ENCODE measurements around the gene ADIPOR2.
"Not testable (repeated sequence)": the region's sequence is repeated elsewhere in the genome, so short reads cannot be mapped to it uniquely, and the experiment has no call there.

Gene ADIPOR2

GRCh38 chr12:1705774-1706631, 15.1 kb downstream of the ADIPOR2 start:
- no peak for DNase-seq (ENCODE audit: low spot score)

- no peak for DNase-seq (ENCODE audit: low spot score)
Observed at GRCh38 chr12:1706632-1706980, 15.7 kb downstream of the ADIPOR2 start.

- no peak for DNase-seq (ENCODE audit: low spot score)
Observed at GRCh38 chr12:1707051-1707450, 16.2 kb downstream of the ADIPOR2 start.

- not testable (repeated sequence) for DNase-seq (ENCODE audit: low spot score)
Observed at GRCh38 chr12:1709968-1710367, 19.1 kb downstream of the ADIPOR2 start.

- not testable (repeated sequence) for DNase-seq (ENCODE audit: low spot score)
Observed at GRCh38 chr12:1710870-1711269, 20.0 kb downstream of the ADIPOR2 start.

- DNase-seq (ENCODE audit: low spot score), result not testable (repeated sequence)
Observed at GRCh38 chr12:1711536-1712211, 20.8 kb downstream of the ADIPOR2 start.

GRCh38 chr12:1712305-1712704, 21.4 kb downstream of the ADIPOR2 start:
- DNase-seq (ENCODE audit: low spot score), result not testable (repeated sequence)

- not testable (repeated sequence) for DNase-seq (ENCODE audit: low spot score)
Observed at GRCh38 chr12:1712852-1713251, 22.0 kb downstream of the ADIPOR2 start.

- not testable (repeated sequence) for DNase-seq (ENCODE audit: low spot score)
Observed at GRCh38 chr12:1713783-1714348, 23.0 kb downstream of the ADIPOR2 start.

GRCh38 chr12:1715459-1715858, 24.6 kb downstream of the ADIPOR2 start:
- not testable (repeated sequence) for DNase-seq (ENCODE audit: low spot score)

- DNase-seq (ENCODE audit: low spot score), result no peak
Observed at GRCh38 chr12:1716215-1716862, 25.5 kb downstream of the ADIPOR2 start.

- DNase-seq (ENCODE audit: low spot score), result no peak
Observed at GRCh38 chr12:1716911-1717310, 26.0 kb downstream of the ADIPOR2 start.

GRCh38 chr12:1719139-1719538, 28.3 kb downstream of the ADIPOR2 start:
- no peak for DNase-seq (ENCODE audit: low spot score)

GRCh38 chr12:1720494-1720893, 29.6 kb downstream of the ADIPOR2 start:
- no peak for DNase-seq (ENCODE audit: low spot score)

GRCh38 chr12:1723721-1724120, 32.9 kb downstream of the ADIPOR2 start:
- DNase-seq (ENCODE audit: low spot score), result no peak

- no peak for DNase-seq (ENCODE audit: low spot score)
Observed at GRCh38 chr12:1724250-1724649, 33.4 kb downstream of the ADIPOR2 start.

GRCh38 chr12:1726753-1727152, 35.9 kb downstream of the ADIPOR2 start:
- no peak for DNase-seq (ENCODE audit: low spot score)

GRCh38 chr12:1728824-1729223, 38.0 kb downstream of the ADIPOR2 start:
- no peak for DNase-seq (ENCODE audit: low spot score)

- DNase-seq (ENCODE audit: low spot score), result no peak
Observed at GRCh38 chr12:1731019-1731687, 40.3 kb downstream of the ADIPOR2 start.

GRCh38 chr12:1731688-1732078, 40.8 kb downstream of the ADIPOR2 start:
- DNase-seq (ENCODE audit: low spot score), result not testable (repeated sequence)

GRCh38 chr12:1732914-1733313, 42.0 kb downstream of the ADIPOR2 start:
- no peak for DNase-seq (ENCODE audit: low spot score)

GRCh38 chr12:1733712-1734111, 42.8 kb downstream of the ADIPOR2 start:
- DNase-seq (ENCODE audit: low spot score), result not testable (repeated sequence)

Measured in Ammon's horn (tissue), 1 donor.